Fibroblast of lung (primary cell): ENCODE measurements around the gene PRKAR1B. TPM values are rescaled to one million over a fixed set of nuclear protein-coding genes. Genes with fewer than 3 reads are reported as not detected.

Source experiments
- DNase-seq, 2 donors: peaks; one replicate each; pipeline versions ENCODE4 v3.0.0 to v3.0.0-alpha.2; 2010; ENCODE audit warnings: low read depth in 2 of 2
- H2AFZ ChIP-seq: 2 replicates; pipeline ENCODE4 v1.5.1; 2012; ENCODE audit warnings: low read length, control low read depth, inconsistent platforms
- H3K27ac ChIP-seq: 2 replicates; pipeline ENCODE4 v1.5.1; 2011; ENCODE audit warnings: low read length, control low read depth; ENCODE audit not compliant: insufficient read depth
- H3K27me3 ChIP-seq: 2 replicates; pipeline ENCODE4 v1.5.1; 2011; ENCODE audit warnings: mild to moderate bottlenecking, low read length; ENCODE audit not compliant: control insufficient read depth, insufficient read depth
- H3K36me3 ChIP-seq: 2 replicates; pipeline ENCODE4 v1.5.1; 2011; ENCODE audit warnings: low read length; ENCODE audit not compliant: control insufficient read depth, insufficient read depth
- H3K4me1 ChIP-seq: 2 replicates; pipeline ENCODE4 v1.5.1; 2011; ENCODE audit warnings: low read length; ENCODE audit not compliant: control insufficient read depth, insufficient read depth; ENCODE audit errors: extremely low read depth
- H3K4me2 ChIP-seq: 2 replicates; pipeline ENCODE4 v1.5.1; 2011; ENCODE audit warnings: low read length, control low read depth; ENCODE audit not compliant: insufficient read depth; ENCODE audit errors: extremely low read depth
- H3K4me3 ChIP-seq, 4 experiments: fragments of 200-600 bp in 1 of 4; sonication (generic) in 1 of 4; replicated peaks in 1 of 4; 2 replicates each; pipeline ENCODE4 v1.5.1; 2011 to 2016; ENCODE audit warnings: low read length in 4 of 4, low read depth in 3 of 4, mild to moderate bottlenecking in 3 of 4, control low read depth in 2 of 4, inconsistent platforms in 1 of 4, mixed read lengths in 1 of 4; ENCODE audit not compliant: insufficient read depth in 1 of 4; ENCODE audit errors: control extremely low read depth in 1 of 4
- H3K79me2 ChIP-seq: 2 replicates; pipeline ENCODE4 v1.5.1; 2012; ENCODE audit warnings: mild to moderate bottlenecking, low read length, inconsistent platforms; ENCODE audit not compliant: control insufficient read depth, insufficient read depth
- H3K9ac ChIP-seq: 2 replicates; pipeline ENCODE4 v1.5.1; 2011; ENCODE audit warnings: mild to moderate bottlenecking, low read length, control low read depth; ENCODE audit not compliant: insufficient read depth
- H3K9me3 ChIP-seq: 2 replicates; pipeline ENCODE4 v1.5.1; 2012; ENCODE audit warnings: low read depth, low read length; ENCODE audit not compliant: control insufficient read depth, insufficient read depth
- H4K20me1 ChIP-seq: 2 replicates; pipeline ENCODE4 v1.5.1; 2011; ENCODE audit warnings: low read length; ENCODE audit not compliant: control insufficient read depth, insufficient read depth; ENCODE audit errors: extremely low read depth
- CTCF ChIP-seq, 2 donors: IDR thresholded peaks in 1 of 2; conservative IDR thresholded peaks in 1 of 2; 1 replicate in 1 of 2; 2 replicates in 1 of 2; pipeline ENCODE4 v1.5.1; 2011 to 2012; ENCODE audit warnings: low read length in 2 of 2, control low read depth in 1 of 2, inconsistent platforms in 1 of 2, low read depth in 1 of 2, mild to moderate bottlenecking in 1 of 2
- EZH2 ChIP-seq: IDR thresholded peaks from 2 replicates; pipeline ENCODE4 v1.5.1; 2012; ENCODE audit warnings: low read length, control low read depth, mild to moderate bottlenecking; ENCODE audit errors: missing control alignments
- polyA plus RNA-seq, 2 donors: library from polyadenylated mRNA; depleted of rRNA in 1 of 2; stranded (reverse) in 1 of 2; unstranded in 1 of 2; fragments of >200 nt; gene quantifications; 2 replicates each; pipeline ENCODE4 v1.2.1, GENCODE V29; 2011 to 2012; ENCODE audit warnings: missing spikeins in 1 of 2
- total RNA-seq: library from RNA; depleted of rRNA; stranded (reverse); fragments of >200 nt; gene quantifications from 2 replicates; pipeline ENCODE4 v1.2.1, GENCODE V29; 2014

PRKAR1B gene
- total and polyA plus RNA-seq, 2 donors (not counting 1 experiment from before 2014, with no cell fraction given): 12.7 to 14.5 TPM

GRCh38 chr7:610531-611280 is 116.4 kb downstream of the PRKAR1B start:
- DNase-seq: peak; percentile 11 to 27
- no peak for TF ChIP-seq EZH2
- TF ChIP-seq CTCF (conservative IDR thresholded peaks at IDR 0.05 in 1 of 2, IDR thresholded peaks at IDR 0.05 in 1 of 2; ENCODE audit: low read depth in 1 of 2, low read length in 2 of 2): no peak
- no peaks in the 10 kb centered on the region for H3K36me3 ChIP-seq
- no peak overlapping the region for H2AFZ ChIP-seq
- no peaks in the 10 kb centered on the region for H4K20me1 ChIP-seq
- H3K79me2 ChIP-seq: no peaks in the 10 kb centered on the region
- no peaks in the 10 kb centered on the region for H3K27me3 ChIP-seq
- no peaks in the 10 kb centered on the region for H3K4me1 ChIP-seq
- H3K9me3 ChIP-seq: no peaks in the 10 kb centered on the region
- H3K4me2 ChIP-seq: no peak overlapping the region
- H3K4me3 ChIP-seq: no peak overlapping the region
- no peak overlapping the region for H3K27ac ChIP-seq
- no peak overlapping the region for H3K9ac ChIP-seq

DNA sequence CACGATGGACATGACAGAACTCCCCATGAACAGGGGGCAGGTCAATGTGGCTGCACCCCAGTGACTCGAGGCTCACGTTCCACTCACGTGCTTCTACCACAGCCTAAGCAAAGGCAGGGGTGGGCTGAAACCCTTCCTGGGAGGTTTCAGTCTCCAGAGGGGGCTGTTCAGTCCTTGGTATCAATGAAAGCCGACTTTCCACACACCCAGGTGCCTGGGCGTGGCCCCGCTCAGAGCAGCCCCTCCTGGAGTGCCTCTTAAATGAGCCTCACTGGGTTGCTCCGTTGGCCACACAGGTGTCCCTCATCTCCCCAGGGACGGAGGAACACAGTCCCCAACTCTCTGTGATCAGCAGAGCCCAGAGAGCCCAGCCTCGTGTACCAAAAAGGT is 116.9 kb downstream of the PRKAR1B start:
- Histone ChIP-seq H3K4me2 (no peak overlapping the region), H3K4me1 (no peaks in the 10 kb centered on the region), H3K4me3 (no peak overlapping the region), H3K36me3 (no peaks in the 10 kb centered on the region), H3K79me2 (no peaks in the 10 kb centered on the region), H3K27me3 (no peaks in the 10 kb centered on the region), H2AFZ (no peak overlapping the region), H3K9ac (no peak overlapping the region), H4K20me1 (no peaks in the 10 kb centered on the region), H3K27ac (no peak overlapping the region), H3K9me3 (no peaks in the 10 kb centered on the region)
- DNase-seq: no peak
- TF ChIP-seq CTCF (conservative IDR thresholded peaks at IDR 0.05 in 1 of 2, IDR thresholded peaks at IDR 0.05 in 1 of 2; ENCODE audit: low read depth in 1 of 2, low read length in 2 of 2) (no peak), EZH2 (no peak)

DNA sequence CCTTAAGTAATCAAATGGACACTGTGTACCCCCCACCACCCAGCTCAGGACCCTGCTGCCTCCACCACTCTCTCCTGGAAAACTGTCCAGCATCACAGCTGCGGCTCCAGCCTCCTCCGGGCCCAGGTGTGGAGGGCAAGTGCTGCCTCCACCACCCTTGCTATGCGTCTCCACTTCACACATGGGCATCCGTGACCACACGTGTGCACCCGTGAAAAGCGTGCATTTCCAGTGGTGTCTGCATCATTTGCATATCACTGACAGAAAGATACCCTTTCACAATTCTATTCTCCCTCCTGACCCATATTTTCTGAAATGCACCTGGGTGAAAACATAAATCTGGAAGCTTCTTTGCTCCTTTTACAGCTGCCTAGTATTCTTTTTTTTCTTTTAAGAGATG is 117.7 kb downstream of the PRKAR1B start:
- no peaks in the 10 kb centered on the region for H3K36me3 ChIP-seq
- no peak for DNase-seq
- H3K9ac ChIP-seq: no peak overlapping the region
- no peaks in the 10 kb centered on the region for H3K27me3 ChIP-seq
- H3K4me1 ChIP-seq: no peaks in the 10 kb centered on the region
- no peaks in the 10 kb centered on the region for H3K9me3 ChIP-seq
- no peak overlapping the region for H3K27ac ChIP-seq
- H2AFZ ChIP-seq: no peak overlapping the region
- no peaks in the 10 kb centered on the region for H4K20me1 ChIP-seq
- TF ChIP-seq EZH2 (no peak), CTCF (conservative IDR thresholded peaks at IDR 0.05 in 1 of 2, IDR thresholded peaks at IDR 0.05 in 1 of 2; ENCODE audit: low read depth in 1 of 2, low read length in 2 of 2) (no peak)
- H3K4me3 ChIP-seq: no peak overlapping the region
- H3K4me2 ChIP-seq: no peak overlapping the region
- H3K79me2 ChIP-seq: no peaks in the 10 kb centered on the region
